G401 (cell line): ENCODE measurements around the gene KLK15. TPM values are rescaled to one million over a fixed set of nuclear protein-coding genes. Genes with fewer than 3 reads are reported as not detected.

Experiments used
- DNase-seq: peaks from one replicate; pipeline ENCODE4 v3.0.0-alpha.2; 2015; ENCODE audit warnings: low spot score
- in situ Hi-C: cut with HindIII; loops from 2 replicates; pipeline ENCODE4 v1.10.0; 2016; ENCODE audit warnings: low sequenced_read_pairs, mixed read lengths
- total RNA-seq: library from RNA; depleted of rRNA; stranded (reverse); fragments of >200 nt; shearing (Covaris generic); gene quantifications from 2 replicates; pipeline ENCODE4 v1.2.3, GENCODE V29; 2014; rRNA removed

KLK15 gene
- total RNA-seq, 1 experiment from 2014 or later: not detected

DNA sequence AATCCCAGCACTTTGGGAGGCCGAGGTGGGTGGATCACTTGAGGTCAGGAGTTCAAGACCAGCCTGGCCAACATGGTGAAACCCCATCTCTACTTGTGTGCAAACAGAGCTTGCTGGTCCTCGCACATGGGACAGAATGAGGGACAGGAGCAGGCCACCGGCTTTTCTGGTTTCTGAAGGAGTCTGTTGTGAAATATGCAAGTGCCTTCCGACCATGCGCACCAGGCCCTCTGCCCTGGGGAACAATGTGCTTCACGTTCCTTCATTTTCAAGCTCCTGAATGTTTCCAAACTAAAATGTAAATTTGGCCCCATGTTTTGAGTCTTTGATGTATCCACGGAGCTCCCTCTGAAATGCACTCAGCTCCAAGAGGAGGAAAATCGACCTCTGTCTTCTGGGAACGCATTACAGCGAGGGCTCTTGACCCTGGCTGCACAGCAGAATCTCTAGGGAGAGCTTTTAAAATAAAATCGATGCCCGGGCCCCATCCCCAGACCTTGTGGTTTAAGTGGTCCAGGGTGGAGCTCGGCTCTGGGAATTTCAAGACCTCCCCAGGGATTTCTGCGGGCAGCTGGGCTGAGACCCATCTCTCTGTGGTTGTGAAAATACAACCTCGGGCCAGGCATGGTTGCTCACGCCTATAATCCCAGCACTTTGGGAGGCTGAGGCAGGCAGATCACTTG lies 52.5 kb downstream of the KLK15 start:
- in situ Hi-C loops: no loop called here
- no peak for DNase-seq

DNA sequence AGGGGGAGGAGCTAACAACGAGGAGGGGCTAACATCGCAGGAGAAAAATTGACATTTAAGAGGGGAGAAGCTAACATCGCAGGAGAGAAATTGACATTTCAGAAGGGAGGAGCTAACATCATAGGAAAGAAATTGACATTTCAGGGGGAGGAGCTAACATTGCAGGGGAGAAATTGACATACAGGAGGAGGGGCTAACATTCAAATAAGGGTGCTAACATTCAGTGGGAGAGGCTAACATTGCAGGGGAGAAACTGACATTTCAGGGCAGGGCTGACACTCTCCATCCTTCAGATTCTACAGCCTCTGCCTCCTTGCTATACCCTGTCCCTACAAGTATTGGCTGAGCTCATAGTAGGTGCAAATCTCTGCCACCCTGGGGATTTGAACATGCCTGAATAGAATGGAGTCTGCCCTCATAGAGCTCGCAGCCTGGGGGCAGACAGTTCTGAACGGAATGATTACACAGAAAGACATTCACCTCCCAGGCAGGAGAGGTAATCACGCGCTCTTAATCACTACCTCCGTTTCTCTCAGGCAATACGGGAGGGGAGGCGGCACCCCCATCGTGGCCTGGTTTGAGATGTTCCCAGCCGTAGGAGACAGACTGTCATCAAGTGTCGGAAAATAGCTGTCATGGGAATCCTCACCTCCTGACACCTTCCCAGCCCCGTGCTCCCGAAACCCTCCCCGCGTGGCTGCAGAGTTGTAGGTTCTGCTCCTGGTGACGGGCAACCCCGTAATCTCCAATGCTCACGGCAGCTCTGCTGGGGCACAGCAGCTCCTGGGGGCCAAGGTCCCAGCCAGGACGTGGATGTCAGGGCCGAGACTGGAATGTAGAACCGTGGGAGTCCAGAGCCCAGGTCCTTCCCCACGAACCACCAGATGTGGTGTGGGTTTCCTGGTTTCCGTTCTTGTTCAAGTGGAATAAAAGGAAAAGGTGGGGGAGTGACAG lies 53.6 kb downstream of the KLK15 start:
- in situ Hi-C loops: no loop called here

DNA sequence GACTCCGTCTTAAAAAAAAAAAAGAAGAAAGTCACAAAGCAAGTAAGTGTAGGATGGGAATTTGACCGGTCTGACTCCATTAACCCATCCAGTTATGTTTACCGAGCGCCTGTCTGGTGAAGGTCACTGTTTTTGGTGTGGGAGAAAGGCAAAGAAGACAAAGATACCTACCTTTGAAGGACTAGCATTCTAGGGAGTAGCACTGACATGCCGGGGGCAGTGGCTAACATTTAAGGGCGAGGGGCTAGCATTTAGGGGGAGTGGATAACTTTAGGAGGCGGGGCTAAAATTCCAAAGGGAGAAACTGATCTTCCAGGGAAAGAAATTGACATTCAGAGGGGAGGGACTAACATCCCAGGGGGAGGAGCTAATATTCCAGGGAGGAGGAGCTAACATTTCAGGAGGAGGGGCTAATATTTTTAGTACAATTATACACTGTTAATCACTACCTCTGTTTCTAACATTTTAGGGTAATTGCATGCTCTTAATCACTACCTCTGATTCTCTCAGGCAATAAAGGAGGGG lies 54.4 kb downstream of the KLK15 start:
- in situ Hi-C loops: no loop called here
- DNase-seq: no peak

More for the DNA sequence above, 53.6 kb downstream of the KLK15 start:
- no peak for DNase-seq

DNA sequence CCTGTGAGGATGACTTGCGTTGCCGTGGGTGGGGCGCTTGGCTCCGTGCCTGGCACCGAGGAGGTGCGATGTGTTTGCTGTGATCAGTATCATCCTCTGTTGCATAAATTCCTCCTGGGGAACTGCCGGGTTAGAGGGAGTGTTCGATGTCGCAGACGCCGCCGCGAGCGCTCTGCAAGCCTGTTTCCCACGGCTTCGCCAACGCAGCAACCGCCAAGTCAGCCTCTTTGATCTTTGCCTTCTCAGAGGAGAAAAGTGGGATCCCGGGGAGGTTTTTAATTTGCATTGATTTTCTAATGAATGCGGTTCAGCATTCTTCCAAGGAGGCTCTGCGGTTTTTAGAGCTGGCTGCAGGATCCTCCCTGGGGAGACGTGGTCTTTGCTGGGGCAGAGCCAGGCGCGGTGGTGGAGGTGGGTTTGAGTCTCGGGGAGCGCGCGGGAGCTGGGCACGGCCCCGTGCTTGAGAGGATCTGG lies 55.5 kb downstream of the KLK15 start:
- no peak for DNase-seq
- in situ Hi-C loops: no loop called here

DNA sequence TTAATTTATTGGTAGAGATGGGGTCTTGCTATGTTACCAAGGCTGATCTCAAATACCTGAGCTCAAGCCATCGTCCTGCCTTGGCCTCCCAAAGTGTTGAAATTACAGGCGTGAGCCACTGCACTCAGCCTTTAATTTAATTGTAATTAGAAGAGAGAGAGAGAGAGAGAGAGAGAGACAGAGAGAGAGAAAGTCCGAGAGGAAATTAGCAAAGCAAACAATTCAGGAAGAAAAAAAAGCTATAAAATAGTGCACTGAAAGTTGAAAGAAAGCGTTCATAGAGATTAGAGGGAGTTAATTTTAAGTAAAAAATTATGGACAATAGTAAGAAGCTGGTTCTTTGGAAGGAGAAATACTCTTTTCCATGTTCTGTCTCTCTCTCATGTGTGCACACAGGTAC lies 56.1 kb downstream of the KLK15 start:
- in situ Hi-C loops: no loop called here
- DNase-seq: no peak

DNA sequence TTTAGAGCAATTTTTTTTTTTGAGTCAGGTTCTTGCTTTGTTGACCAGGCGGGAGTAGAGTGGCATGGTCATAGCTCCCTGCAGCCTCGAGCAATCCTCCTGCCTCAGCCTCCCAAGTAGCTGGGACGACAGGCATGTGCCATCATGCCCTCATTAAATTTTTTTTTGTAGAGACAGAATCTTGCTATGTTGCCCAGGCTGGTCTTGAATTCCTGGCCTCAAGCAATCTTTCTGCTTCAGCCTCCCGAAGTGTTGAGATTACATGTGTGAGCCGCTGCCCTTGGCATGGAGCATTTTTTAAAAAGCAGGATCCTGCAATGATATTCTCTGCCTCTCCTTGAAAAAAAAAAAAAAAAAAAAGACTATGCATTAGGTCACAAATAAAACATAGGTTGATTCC lies 57.2 kb downstream of the KLK15 start:
- in situ Hi-C loops: no loop called here
- no peak for DNase-seq

Other genes with a start within 250 kb of the KLK15 start
- 2.7 and 5.7 TPM in 2 replicates for gene SYT3, start 193.7 kb downstream of the KLK15 start, total RNA-seq
- 10.0 and 13.1 TPM in 2 replicates for gene C19orf81, start 184.1 kb downstream of the KLK15 start, total RNA-seq
- 14.0 and 16.4 TPM in 2 replicates for gene SHANK1, start 113.8 kb downstream of the KLK15 start, total RNA-seq
- 91.4 and 132 TPM in 2 replicates for gene CLEC11A, start 110.2 kb downstream of the KLK15 start, total RNA-seq
- gene GPR32, start 63.1 kb downstream of the KLK15 start, total RNA-seq: not detected in 2 replicates
- gene ACP4, start 43.2 kb downstream of the KLK15 start, total RNA-seq: not detected in 2 replicates
- gene KLK1, start 9.8 kb downstream of the KLK15 start, total RNA-seq: not detected in 2 replicates
- gene KLK3, start 21.3 kb upstream of the KLK15 start, total RNA-seq: not detected in 2 replicates
- gene KLK2, start 39.9 kb upstream of the KLK15 start, total RNA-seq: not detected in 2 replicates
- not detected in 2 replicates for gene KLK4, start 77.8 kb upstream of the KLK15 start, total RNA-seq
- 0.58 TPM in 1 of 2 replicates, not detected in the other for gene KLK5, start 119.5 kb upstream of the KLK15 start, total RNA-seq
- not detected in 2 replicates for gene KLK6, start 136.0 kb upstream of the KLK15 start, total RNA-seq
- not detected in 2 replicates for gene KLK7, start 150.3 kb upstream of the KLK15 start, total RNA-seq
- not detected in 2 replicates for gene KLK8, start 168.0 kb upstream of the KLK15 start, total RNA-seq
- not detected in 2 replicates for gene KLK10, start 186.1 kb upstream of the KLK15 start, total RNA-seq
- gene KLK11, start 193.0 kb upstream of the KLK15 start, total RNA-seq: not detected in 2 replicates
- not detected in 2 replicates for gene KLK12, start 201.4 kb upstream of the KLK15 start, total RNA-seq
- gene KLK13, start 231.5 kb upstream of the KLK15 start, total RNA-seq: not detected in 2 replicates
- gene KLK14, start 249.3 kb upstream of the KLK15 start, total RNA-seq: not detected in 2 replicates